Vagina (tissue), 2 donors: ENCODE measurements around the gene IGDCC3. TPM values are rescaled to one million over a fixed set of nuclear protein-coding genes. Genes with fewer than 3 reads are reported as not detected.

ENCODE experiments used
- DNase-seq, 2 donors: peaks; one replicate each; pipeline ENCODE4 v3.0.0-alpha.2; 2017; ENCODE audit errors: extremely low spot score in 2 of 2
- H3K27ac ChIP-seq: fragments of 200-600 bp; sonication (generic); one replicate; pipeline ENCODE4 v1.5.1; 2019
- H3K27me3 ChIP-seq: fragments of 200-600 bp; sonication (generic); one replicate; pipeline ENCODE4 v1.5.1; 2019
- H3K36me3 ChIP-seq, 2 donors: fragments of 200-600 bp; sonication (generic); one replicate each; pipeline ENCODE4 v1.5.1; 2017 to 2019
- H3K4me1 ChIP-seq: fragments of 200-600 bp; sonication (generic); one replicate; pipeline ENCODE4 v1.5.1; 2019
- H3K4me3 ChIP-seq, 2 donors: fragments of 200-600 bp; sonication (generic); 1 replicate in 1 of 2; 2 replicates in 1 of 2; pipeline ENCODE4 v1.5.1; 2016 to 2019
- H3K9me3 ChIP-seq: fragments of 200-600 bp; sonication (generic); one replicate; pipeline ENCODE4 v1.5.1; 2019
- POLR2A ChIP-seq, 2 donors: fragments of 450-650 bp; IDR thresholded peaks; one replicate each; pipeline ENCODE4 v1.6.1; 2017; ENCODE audit warnings: antibody characterized with exemption in 2 of 2, mild to moderate bottlenecking in 2 of 2, moderate library complexity in 2 of 2
- POLR2AphosphoS5 ChIP-seq, 2 donors: sonication (generic); formaldehyde crosslinking; IDR thresholded peaks; one replicate each; pipeline ENCODE4 v1.9.0; 2017; ENCODE audit warnings: antibody characterized with exemption in 2 of 2, mild to moderate bottlenecking in 2 of 2, low read depth in 1 of 2; ENCODE audit not compliant: insufficient read depth in 1 of 2
- intact Hi-C: fragments of 100-400 bp; cut with DNase I; formaldehyde crosslinking; loops from one replicate; pipeline ENCODE4 v1.15.1; 2023
- total RNA-seq: library from RNA; depleted of rRNA; stranded (reverse); fragments of >200 nt; gene quantifications from one replicate; pipeline ENCODE4 v1.2.3, GENCODE V29; 2016
- TF ChIP-seq, protein P1 (sequence below), 3 experiments: fragments of 450-650 bp in 2 of 3; fragments of 200-600 bp in 1 of 3; sonication (generic) in 1 of 3; IDR thresholded peaks; one replicate each; pipeline ENCODE4 v1.5.1; 2017 to 2019; ENCODE audit warnings: antibody characterized with exemption in 3 of 3, mild to moderate bottlenecking in 2 of 3, moderate library complexity in 2 of 3

Gene IGDCC3
- total RNA-seq, 1 donor from 2014 or later, result 0.49 TPM

DNA sequence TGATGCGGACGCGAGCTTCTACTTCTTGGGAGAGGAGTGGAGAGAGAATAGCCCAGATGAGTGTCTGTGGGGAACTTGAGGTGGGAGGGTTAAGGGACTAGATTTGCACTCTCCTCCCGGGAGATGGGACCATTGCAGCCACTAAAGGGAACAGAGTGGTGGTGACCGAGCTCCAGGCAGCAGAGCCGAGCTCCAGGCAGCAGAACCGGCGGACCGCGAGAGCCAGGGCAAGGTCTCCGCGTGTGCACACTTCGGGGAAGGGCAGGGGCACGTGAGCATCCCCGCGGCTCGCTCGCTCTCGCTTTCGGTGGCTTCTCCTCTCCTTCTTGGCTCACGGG lies 1.1 kb downstream of the IGDCC3 start:
- no peak for DNase-seq
- intact Hi-C loops, result no loop called here
- no peak for TF ChIP-seq POLR2AphosphoS5 (IDR thresholded peaks at IDR 0.05; ENCODE audit: insufficient read depth in 1 of 2, low read depth in 1 of 2)
- TF ChIP-seq POLR2A (IDR thresholded peaks at IDR 0.05), result no peak
- TF ChIP-seq, protein P1, sequence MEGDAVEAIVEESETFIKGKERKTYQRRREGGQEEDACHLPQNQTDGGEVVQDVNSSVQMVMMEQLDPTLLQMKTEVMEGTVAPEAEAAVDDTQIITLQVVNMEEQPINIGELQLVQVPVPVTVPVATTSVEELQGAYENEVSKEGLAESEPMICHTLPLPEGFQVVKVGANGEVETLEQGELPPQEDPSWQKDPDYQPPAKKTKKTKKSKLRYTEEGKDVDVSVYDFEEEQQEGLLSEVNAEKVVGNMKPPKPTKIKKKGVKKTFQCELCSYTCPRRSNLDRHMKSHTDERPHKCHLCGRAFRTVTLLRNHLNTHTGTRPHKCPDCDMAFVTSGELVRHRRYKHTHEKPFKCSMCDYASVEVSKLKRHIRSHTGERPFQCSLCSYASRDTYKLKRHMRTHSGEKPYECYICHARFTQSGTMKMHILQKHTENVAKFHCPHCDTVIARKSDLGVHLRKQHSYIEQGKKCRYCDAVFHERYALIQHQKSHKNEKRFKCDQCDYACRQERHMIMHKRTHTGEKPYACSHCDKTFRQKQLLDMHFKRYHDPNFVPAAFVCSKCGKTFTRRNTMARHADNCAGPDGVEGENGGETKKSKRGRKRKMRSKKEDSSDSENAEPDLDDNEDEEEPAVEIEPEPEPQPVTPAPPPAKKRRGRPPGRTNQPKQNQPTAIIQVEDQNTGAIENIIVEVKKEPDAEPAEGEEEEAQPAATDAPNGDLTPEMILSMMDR (IDR thresholded peaks at IDR 0.05), result no peak
- no peaks in the 10 kb centered on the region for H3K9me3 ChIP-seq
- no peaks in the 10 kb centered on the region for H3K36me3 ChIP-seq
- H3K27me3 ChIP-seq, result no peaks in the 10 kb centered on the region
- H3K4me3 ChIP-seq, result peak overlapping the region; percentile 62 to 71
- H3K4me1 ChIP-seq, result peaks cover 20% of the 10 kb centered on the region
- H3K27ac ChIP-seq, result peak overlapping the region; percentile 72

GRCh38 chr15:65375871-65376607 lies 1.8 kb downstream of the IGDCC3 start:
- intact Hi-C loops, result no loop called here
- Histone ChIP-seq H3K4me1 (peaks cover 20% of the 10 kb centered on the region), H3K27me3 (no peaks in the 10 kb centered on the region), H3K4me3 (peak overlapping the region; percentile 62 to 71), H3K9me3 (no peaks in the 10 kb centered on the region), H3K36me3 (no peaks in the 10 kb centered on the region), H3K27ac (no peak overlapping the region)
- DNase-seq, result no peak
- TF ChIP-seq, protein P1 (IDR thresholded peaks at IDR 0.05), result no peak
- TF ChIP-seq POLR2A (IDR thresholded peaks at IDR 0.05), result no peak
- no peak for TF ChIP-seq POLR2AphosphoS5 (IDR thresholded peaks at IDR 0.05; ENCODE audit: insufficient read depth in 1 of 2, low read depth in 1 of 2)

DNA sequence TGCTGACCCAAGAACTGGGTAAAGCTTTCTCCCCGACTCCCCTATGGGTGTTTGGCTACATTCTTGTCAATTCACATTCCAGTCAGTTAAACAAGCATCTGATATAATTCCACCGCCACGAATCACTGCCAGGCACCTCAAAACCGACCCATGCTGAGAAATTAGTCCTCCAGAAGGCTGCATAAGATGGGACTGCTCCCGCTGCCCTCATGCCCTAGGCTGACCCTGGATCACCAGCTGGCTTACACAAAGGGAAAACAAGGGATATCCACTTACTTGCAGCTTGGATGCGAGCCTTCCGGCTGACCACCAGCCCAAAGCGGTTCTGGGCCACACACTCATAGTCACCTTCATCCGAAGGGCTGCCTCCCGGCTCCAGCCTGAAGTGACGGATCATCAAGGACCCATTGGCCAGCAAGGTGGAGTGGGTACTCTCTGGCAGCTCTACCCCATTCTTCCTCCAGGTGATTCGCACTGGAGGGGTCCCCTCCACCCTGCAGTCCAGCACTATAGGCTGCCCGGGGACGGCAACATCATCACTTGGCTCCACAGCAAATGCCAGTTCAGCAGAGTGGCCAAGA lies 2.9 kb downstream of the IGDCC3 start:
- intact Hi-C loops, result no loop called here
- no peaks in the 10 kb centered on the region for H3K27me3 ChIP-seq

DNA sequence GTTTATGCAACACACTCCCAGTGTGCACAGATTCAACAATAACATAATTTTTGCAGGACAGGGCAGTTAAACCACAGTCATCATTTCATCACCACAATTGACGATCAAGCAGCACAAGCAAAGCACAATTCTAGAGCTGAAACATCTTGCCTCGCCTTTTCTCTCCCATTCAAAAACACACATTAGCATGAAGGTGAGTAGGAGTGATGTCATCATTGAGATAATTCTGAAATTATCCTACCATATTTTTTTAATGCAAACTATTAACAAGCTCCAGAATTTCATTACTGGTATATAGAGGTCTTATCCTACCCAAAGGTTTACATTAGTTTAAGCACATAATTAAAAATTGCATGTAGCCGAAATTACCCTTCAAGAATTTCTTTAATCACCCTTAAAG lies 3.5 kb downstream of the IGDCC3 start:
- Histone ChIP-seq H3K4me1 (peaks cover 20% of the 10 kb centered on the region), H3K9me3 (no peaks in the 10 kb centered on the region), H3K36me3 (no peaks in the 10 kb centered on the region), H3K27ac (no peak overlapping the region), H3K4me3 (no peak overlapping the region), H3K27me3 (no peaks in the 10 kb centered on the region)
- TF ChIP-seq POLR2A (IDR thresholded peaks at IDR 0.05), result no peak
- no peak for TF ChIP-seq POLR2AphosphoS5 (IDR thresholded peaks at IDR 0.05; ENCODE audit: insufficient read depth in 1 of 2, low read depth in 1 of 2)
- TF ChIP-seq, protein P1 (IDR thresholded peaks at IDR 0.05), result no peak
- intact Hi-C loops, result no loop called here
- DNase-seq, result no peak

More for the DNA sequence above, 2.9 kb downstream of the IGDCC3 start:
- Histone ChIP-seq H3K4me1 (peaks cover 20% of the 10 kb centered on the region), H3K36me3 (no peaks in the 10 kb centered on the region), H3K9me3 (no peaks in the 10 kb centered on the region), H3K4me3 (no peak overlapping the region), H3K27ac (no peak overlapping the region)
- TF ChIP-seq POLR2AphosphoS5 (IDR thresholded peaks at IDR 0.05; ENCODE audit: insufficient read depth in 1 of 2, low read depth in 1 of 2) (no peak), POLR2A (IDR thresholded peaks at IDR 0.05) (no peak)
- TF ChIP-seq, protein P1 (IDR thresholded peaks at IDR 0.05), result no peak
- DNase-seq, result no peak

DNA sequence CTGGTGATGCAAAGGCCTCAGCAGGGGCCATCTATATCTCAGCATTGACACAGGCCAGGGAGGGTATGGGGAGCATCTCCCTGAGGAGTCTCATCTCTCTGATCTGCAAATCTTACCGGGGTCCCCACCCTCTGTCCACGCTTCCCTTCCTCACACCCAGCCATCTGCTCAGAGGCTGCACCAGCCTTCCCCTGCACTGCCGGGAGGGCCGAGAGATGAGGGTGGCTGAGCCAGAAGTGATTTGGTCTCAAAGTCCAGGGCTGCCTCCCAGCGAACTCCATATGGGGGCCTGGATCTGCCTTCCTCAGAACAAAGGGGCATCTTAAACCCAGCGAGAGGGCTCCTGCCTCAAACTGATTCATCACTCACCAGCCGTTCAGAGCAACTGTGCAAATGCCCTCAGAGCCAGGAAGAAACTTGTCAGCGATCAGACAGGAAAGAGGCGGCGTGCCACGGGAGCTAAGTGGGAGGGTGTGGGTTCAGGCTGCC lies 4.6 kb downstream of the IGDCC3 start:
- peaks cover 15% of the 10 kb centered on the region for H3K4me1 ChIP-seq
- H3K4me3 ChIP-seq, result no peak overlapping the region
- no peak for DNase-seq
- no peak overlapping the region for H3K27ac ChIP-seq
- no peaks in the 10 kb centered on the region for H3K9me3 ChIP-seq
- intact Hi-C loops, result no loop called here
- H3K36me3 ChIP-seq, result no peaks in the 10 kb centered on the region
- H3K27me3 ChIP-seq, result no peaks in the 10 kb centered on the region
- TF ChIP-seq POLR2AphosphoS5 (IDR thresholded peaks at IDR 0.05; ENCODE audit: insufficient read depth in 1 of 2, low read depth in 1 of 2) (no peak), POLR2A (IDR thresholded peaks at IDR 0.05) (no peak)
- TF ChIP-seq, protein P1 (IDR thresholded peaks at IDR 0.05), result no peak
